Measurements from ENCODE around the gene PTPRK.

DNA sequence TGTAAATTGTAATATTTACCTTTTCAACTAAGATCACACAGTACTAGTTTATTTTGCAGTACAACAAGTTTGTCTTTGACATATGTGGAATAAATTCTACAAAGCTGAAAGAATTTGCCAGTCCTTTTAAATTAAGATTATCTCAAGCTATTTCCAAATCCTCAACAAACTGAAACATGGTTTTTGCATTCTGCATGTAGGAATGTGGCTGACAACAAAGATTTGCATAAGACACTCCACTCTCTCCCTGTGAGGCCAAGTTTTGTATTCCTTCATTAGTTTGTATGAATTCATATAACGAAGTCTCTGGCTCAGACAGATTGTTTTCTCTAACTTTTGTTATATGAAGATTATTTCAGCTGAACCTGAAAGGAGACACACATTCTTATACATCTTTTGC, 495.4 kb downstream of the PTPRK start:
- TF ChIP-seq, protein P1, sequence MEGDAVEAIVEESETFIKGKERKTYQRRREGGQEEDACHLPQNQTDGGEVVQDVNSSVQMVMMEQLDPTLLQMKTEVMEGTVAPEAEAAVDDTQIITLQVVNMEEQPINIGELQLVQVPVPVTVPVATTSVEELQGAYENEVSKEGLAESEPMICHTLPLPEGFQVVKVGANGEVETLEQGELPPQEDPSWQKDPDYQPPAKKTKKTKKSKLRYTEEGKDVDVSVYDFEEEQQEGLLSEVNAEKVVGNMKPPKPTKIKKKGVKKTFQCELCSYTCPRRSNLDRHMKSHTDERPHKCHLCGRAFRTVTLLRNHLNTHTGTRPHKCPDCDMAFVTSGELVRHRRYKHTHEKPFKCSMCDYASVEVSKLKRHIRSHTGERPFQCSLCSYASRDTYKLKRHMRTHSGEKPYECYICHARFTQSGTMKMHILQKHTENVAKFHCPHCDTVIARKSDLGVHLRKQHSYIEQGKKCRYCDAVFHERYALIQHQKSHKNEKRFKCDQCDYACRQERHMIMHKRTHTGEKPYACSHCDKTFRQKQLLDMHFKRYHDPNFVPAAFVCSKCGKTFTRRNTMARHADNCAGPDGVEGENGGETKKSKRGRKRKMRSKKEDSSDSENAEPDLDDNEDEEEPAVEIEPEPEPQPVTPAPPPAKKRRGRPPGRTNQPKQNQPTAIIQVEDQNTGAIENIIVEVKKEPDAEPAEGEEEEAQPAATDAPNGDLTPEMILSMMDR (IDR thresholded peaks at IDR 0.05) = no peak
- TF ChIP-seq POLR2A (IDR thresholded peaks at IDR 0.05) = no peak

All from lower leg skin (tissue), 3 donors.